ENCODE measurements around the gene ADAMTS6. TPM values are rescaled to one million over a fixed set of nuclear protein-coding genes. Genes with fewer than 3 reads are reported as not detected.

Gene ADAMTS6
- 1 to 10 TPM; 1.5 to 4.3 (median 3.4) TPM for total RNA-seq
- under 1 TPM; 0.28 to 0.72 TPM for polyA plus RNA-seq
- long read RNA-seq, donor 1: 0 reads
- long read RNA-seq, donor 2, partial matches to known transcripts: 0 of 2 reads
- long read RNA-seq, donor 2, other reads (novel, unspliced or antisense): 2 of 2 reads
- long read RNA-seq, donor 3, partial matches to known transcripts: 0 of 1 reads
- long read RNA-seq, donor 3, other reads (novel, unspliced or antisense): 1 of 1 reads

- peak; percentile 91 to 96 (median 95) for DNase-seq
- Histone ChIP-seq H3K27ac (peak within 1 kb of the TSS; percentile 77 to 94 (median 90)), H3K36me3 (no peaks in the 10 kb centered on the region), H3K4me1 (peaks cover 0 to 27% (median 11%) of the 10 kb centered on the region in 12 donors), H3K9me3 (no peaks in the 10 kb centered on the region), H3K4me3 (peak within 1 kb of the TSS; percentile 20 to 75 (median 64)), H3K27me3 (no peaks in the 10 kb centered on the region)
- TF ChIP-seq CTCF (IDR thresholded peaks at IDR 0.05) (no peak), POLR2A (IDR thresholded peaks at IDR 0.05) (peak in 1 of 2 donors; percentile 66)
- WGBS, 4 donors: 0 to 1% (median 1%) methylated on average over 12 of the region's 12 CpGs
- peak; percentile 94 to 98 (median 96) for ATAC-seq
- intact Hi-C loops (cut with DNase I): loop anchor here (1.0 to 10.0 kb wide), 19 partner anchors 117 to 847 kb away; no protein-coding TSS in a partner anchor
These were observed at the start of gene ADAMTS6 for GRCh38 chr5:65481635-65482295. Gene ADAMTS6 (minus strand): TSS chr5:65481920. CDS start chr5:65473673, 8,247 bp downstream.

- ATAC-seq: no peak
These were observed 49.2 kb upstream of the ADAMTS6 start for GRCh38 chr5:65530904-65531303.

GRCh38 chr5:65525726-65526125, 44.0 kb upstream of the ADAMTS6 start:
- H3K9me3 ChIP-seq: no peaks in the 10 kb centered on the region
- H3K4me1 ChIP-seq: no peaks in the 10 kb centered on the region
- no peak for DNase-seq
- TF ChIP-seq CTCF (IDR thresholded peaks at IDR 0.05) (no peak), POLR2A (IDR thresholded peaks at IDR 0.05) (no peak)
- H3K27ac ChIP-seq: no peak overlapping the region
- no peaks in the 10 kb centered on the region for H3K36me3 ChIP-seq
- no peak for ATAC-seq
- H3K27me3 ChIP-seq: no peaks in the 10 kb centered on the region
- intact Hi-C loops (cut with DNase I): no loop called here
- 91 to 95% (median 92%) methylated on average over 3 of the region's 3 CpGs for WGBS, 4 donors
- H3K4me3 ChIP-seq: no peak overlapping the region

More at GRCh38 chr5:65530904-65531303, 49.2 kb upstream of the ADAMTS6 start:
- no peak for DNase-seq
- Histone ChIP-seq H3K27me3 (no peaks in the 10 kb centered on the region), H3K4me1 (no peaks in the 10 kb centered on the region), H3K9me3 (no peaks in the 10 kb centered on the region), H3K4me3 (no peak overlapping the region), H3K27ac (no peak overlapping the region), H3K36me3 (no peaks in the 10 kb centered on the region)
- intact Hi-C loops (cut with DNase I): no loop called here
- 96 to 100% (median 100%) methylated on average over 1 of the region's 1 CpG for WGBS, 4 donors
- TF ChIP-seq POLR2A (IDR thresholded peaks at IDR 0.05): no peak
- TF ChIP-seq CTCF (IDR thresholded peaks at IDR 0.05): no peak

GRCh38 chr5:65512170-65512937, 30.6 kb upstream of the ADAMTS6 start:
- Histone ChIP-seq H3K4me3 (no peak overlapping the region), H3K36me3 (no peaks in the 10 kb centered on the region), H3K27ac (no peak overlapping the region), H3K4me1 (no peaks in the 10 kb centered on the region), H3K9me3 (no peaks in the 10 kb centered on the region), H3K27me3 (no peaks in the 10 kb centered on the region)
- WGBS, 4 donors: 57 to 71% (median 62%) methylated on average over 6 of the region's 6 CpGs
- TF ChIP-seq CTCF (IDR thresholded peaks at IDR 0.05): no peak
- TF ChIP-seq POLR2A (IDR thresholded peaks at IDR 0.05): no peak
- DNase-seq (no peak), ATAC-seq (no peak)
- intact Hi-C loops (cut with DNase I): no loop called here

Measured in heart left ventricle (tissue), 16 donors.